HEK293 (cell line): ENCODE measurements around the gene DENND4B.

Experiments
- ATF2 ChIP-seq: fragments of 450-650 bp; formaldehyde crosslinking; IDR thresholded peaks from 2 replicates; pipeline ENCODE4 v1.5.1; 2016; ENCODE audit warnings: missing biosample characterization, missing genetic modification characterization, low read depth
- CTCF ChIP-seq: fragments of 450-650 bp; formaldehyde crosslinking; IDR thresholded peaks from 2 replicates; pipeline ENCODE4 v1.5.1; 2016; ENCODE audit warnings: missing biosample characterization, missing genetic modification characterization
- SP2 ChIP-seq: fragments of 450-650 bp; formaldehyde crosslinking; IDR thresholded peaks from 2 replicates; pipeline ENCODE4 v1.5.1; 2016; ENCODE audit warnings: missing biosample characterization, missing genetic modification characterization
- YY1 ChIP-seq: fragments of 450-650 bp; formaldehyde crosslinking; IDR thresholded peaks from 2 replicates; pipeline ENCODE4 v1.5.1; 2018; ENCODE audit warnings: missing biosample characterization, missing genetic modification characterization
- ZNF174 ChIP-seq: fragments of 450-650 bp; formaldehyde crosslinking; IDR thresholded peaks from 2 replicates; pipeline ENCODE4 v1.5.0; 2017; ENCODE audit warnings: missing biosample characterization, mild to moderate bottlenecking, missing genetic modification characterization
- ZNF426 ChIP-seq: fragments of 450-650 bp; formaldehyde crosslinking; IDR thresholded peaks from 2 replicates; pipeline ENCODE4 v1.5.1; 2017; ENCODE audit warnings: missing biosample characterization, missing genetic modification characterization, mild to moderate bottlenecking, inconsistent platforms, moderate library complexity
- ZNF600 ChIP-seq: fragments of 450-650 bp; formaldehyde crosslinking; IDR thresholded peaks from 2 replicates; pipeline ENCODE4 v1.5.1; 2016; ENCODE audit warnings: missing biosample characterization, missing genetic modification characterization
- ZNF654 ChIP-seq: fragments of 450-650 bp; formaldehyde crosslinking; IDR thresholded peaks from 2 replicates; pipeline ENCODE4 v1.5.1; 2016; ENCODE audit warnings: low read depth, missing biosample characterization, missing genetic modification characterization

- no peak for TF ChIP-seq ZNF600 (tag by site-specific recombination)
- TF ChIP-seq ZNF174, result no peak
- no peak for TF ChIP-seq YY1 (tag by site-specific recombination)
- TF ChIP-seq ZNF654 (tag by site-specific recombination), result no peak
- TF ChIP-seq SP2, result no peak
- no peak for TF ChIP-seq CTCF (tag by site-specific recombination)
- no peak for TF ChIP-seq ZNF426 (tag by site-specific recombination)
- TF ChIP-seq ATF2 (tag by site-specific recombination), result no peak
These were observed 66.5 kb downstream of the DENND4B start for GRCh38 chr1:153880024-153880423.
